Measurements from ENCODE around the gene CDCA3. TPM values are rescaled to one million over a fixed set of nuclear protein-coding genes. Genes with fewer than 3 reads are reported as not detected.

The CDCA3 gene
- total and polyA plus RNA-seq, 2 of the 4 experiments (the other 2 are of a cell fraction) = 23.5 to 61.0 TPM

DNA sequence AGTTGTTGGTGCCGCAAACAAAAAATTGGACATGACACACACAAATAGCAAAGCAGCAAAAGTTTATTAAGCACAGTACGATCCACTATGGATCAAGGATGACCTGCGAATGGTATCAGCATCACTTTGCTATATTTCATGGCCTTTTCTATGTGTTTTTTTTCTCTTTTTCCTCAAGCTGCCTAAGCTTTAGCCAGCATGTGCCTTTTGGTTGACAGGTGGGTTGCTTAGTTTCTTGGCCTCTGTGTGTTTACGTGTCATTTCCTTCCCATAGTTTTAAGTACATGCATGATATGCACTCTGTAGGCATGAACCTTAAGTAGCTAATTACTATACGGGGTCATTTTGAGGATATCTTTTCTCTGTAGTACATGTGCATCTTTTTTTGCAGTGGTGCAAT, 51.9 kb downstream of the CDCA3 start:
- Histone ChIP-seq H4K20me1 (ENCODE audit: insufficient read depth, low read length) (no peaks in the 10 kb centered on the region), H3K9me1 (ENCODE audit: insufficient read depth, low read length) (no peaks in the 10 kb centered on the region), H3K18ac (ENCODE audit: low read depth, low read length) (no peak overlapping the region), H3K4me1 (ENCODE audit: control insufficient read depth, insufficient read depth, low read length) (no peaks in the 10 kb centered on the region), H3K56ac (ENCODE audit: extremely low read depth, insufficient read depth, low read length) (no peak overlapping the region), H3K14ac (replicated peaks; ENCODE audit: low read depth, low read length) (no peak overlapping the region), H3K36me3 (ENCODE audit: control insufficient read depth, insufficient read depth, low read length) (peaks cover 5% of the 10 kb centered on the region; the same call in 1 of the 2 replicates), H2BK15ac (ENCODE audit: low read depth, low read length) (no peak overlapping the region), H2BK20ac (ENCODE audit: low read depth, low read length) (no peak overlapping the region), H2BK120ac (ENCODE audit: low read depth, low read length) (no peak overlapping the region), H2BK5ac (ENCODE audit: low read depth, low read length, poor library complexity, severe bottlenecking) (no peak overlapping the region), H3K27ac (ENCODE audit: insufficient read depth, low read length) (no peak overlapping the region), H3K9ac (ENCODE audit: low read depth, low read length) (no peak overlapping the region), H2AK5ac (ENCODE audit: low read depth, low read length) (no peak overlapping the region), H3K4me3 (ENCODE audit: insufficient read depth, low read depth, low read length) (no peak overlapping the region), H2AK9ac (replicated peaks; ENCODE audit: low read depth, low read length, poor library complexity) (no peak overlapping the region), H4K91ac (ENCODE audit: insufficient read depth, low read depth, low read length) (no peak overlapping the region), H3K23ac (ENCODE audit: low read depth, low read length) (no peak overlapping the region), H4K5ac (ENCODE audit: low read depth, low read length) (no peak overlapping the region), H2AFZ (replicated peaks; ENCODE audit: low read length, poor library complexity) (no peak overlapping the region), H3K4ac (ENCODE audit: low read depth, low read length) (no peak overlapping the region), H3K27me3 (ENCODE audit: control insufficient read depth, insufficient read depth, low read length) (no peaks in the 10 kb centered on the region), H3K9me3 (ENCODE audit: control insufficient read depth, insufficient read depth, low read length) (no peaks in the 10 kb centered on the region), H3K4me2 (ENCODE audit: low read depth, low read length) (no peak overlapping the region), H3K79me1 (ENCODE audit: low read depth in 1 of 2, low read length in 2 of 2) (no peaks in the 10 kb centered on the region), H4K8ac (ENCODE audit: low read depth in 2 of 2, low read length in 2 of 2) (no peak overlapping the region)
- no peak for ATAC-seq (ENCODE audit: low read depth)
- intact Hi-C loops (cut with micrococcal nuclease) (no loop called here), dilution Hi-C loops (cut with HindIII; ENCODE audit: low sequenced_read_pairs, unreplicated experiment) (no loop called here), in situ Hi-C loops (cut with MboI; ENCODE audit: low sequenced_read_pairs) (no loop called here)
- DNase-seq = no peak
- TF ChIP-seq MAFK (IDR thresholded peaks at IDR 0.05; ENCODE audit: low read depth, low read length) (no peak), RCOR1 (IDR thresholded peaks at IDR 0.05; ENCODE audit: insufficient replicate concordance, low read length) (no peak), CEBPB (IDR thresholded peaks at IDR 0.05; ENCODE audit: low read depth, low read length) (no peak), NFE2L2 (IDR thresholded peaks at IDR 0.05; ENCODE audit: low read depth, low read length) (no peak), ELK1 (IDR thresholded peaks at IDR 0.05; ENCODE audit: borderline replicate concordance, low read depth, low read length) (no peak), MXI1 (IDR thresholded peaks at IDR 0.05; ENCODE audit: borderline replicate concordance, low read depth, low read length) (no peak), POLR2A (IDR thresholded peaks at IDR 0.05; ENCODE audit: low read depth, low read length) (no peak), RAD21 (IDR thresholded peaks at IDR 0.05; ENCODE audit: low read length) (no peak), RFX5 (IDR thresholded peaks at IDR 0.05; ENCODE audit: low read depth, low read length) (no peak), MAZ (IDR thresholded peaks at IDR 0.05; ENCODE audit: borderline replicate concordance, low read depth, low read length) (no peak), SMC3 (IDR thresholded peaks at IDR 0.05; ENCODE audit: low read depth, low read length) (no peak), BHLHE40 (IDR thresholded peaks at IDR 0.05; ENCODE audit: low read depth, low read length) (no peak), FOS (IDR thresholded peaks at IDR 0.05; ENCODE audit: low read depth, low read length) (no peak), CHD1 (IDR thresholded peaks at IDR 0.05; ENCODE audit: low read depth, low read length) (no peak)
- TF ChIP-seq, protein P1, sequence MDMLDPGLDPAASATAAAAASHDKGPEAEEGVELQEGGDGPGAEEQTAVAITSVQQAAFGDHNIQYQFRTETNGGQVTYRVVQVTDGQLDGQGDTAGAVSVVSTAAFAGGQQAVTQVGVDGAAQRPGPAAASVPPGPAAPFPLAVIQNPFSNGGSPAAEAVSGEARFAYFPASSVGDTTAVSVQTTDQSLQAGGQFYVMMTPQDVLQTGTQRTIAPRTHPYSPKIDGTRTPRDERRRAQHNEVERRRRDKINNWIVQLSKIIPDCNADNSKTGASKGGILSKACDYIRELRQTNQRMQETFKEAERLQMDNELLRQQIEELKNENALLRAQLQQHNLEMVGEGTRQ (IDR thresholded peaks at IDR 0.05; ENCODE audit: low read depth, low read length) = no peak
- TF ChIP-seq, protein P2, sequence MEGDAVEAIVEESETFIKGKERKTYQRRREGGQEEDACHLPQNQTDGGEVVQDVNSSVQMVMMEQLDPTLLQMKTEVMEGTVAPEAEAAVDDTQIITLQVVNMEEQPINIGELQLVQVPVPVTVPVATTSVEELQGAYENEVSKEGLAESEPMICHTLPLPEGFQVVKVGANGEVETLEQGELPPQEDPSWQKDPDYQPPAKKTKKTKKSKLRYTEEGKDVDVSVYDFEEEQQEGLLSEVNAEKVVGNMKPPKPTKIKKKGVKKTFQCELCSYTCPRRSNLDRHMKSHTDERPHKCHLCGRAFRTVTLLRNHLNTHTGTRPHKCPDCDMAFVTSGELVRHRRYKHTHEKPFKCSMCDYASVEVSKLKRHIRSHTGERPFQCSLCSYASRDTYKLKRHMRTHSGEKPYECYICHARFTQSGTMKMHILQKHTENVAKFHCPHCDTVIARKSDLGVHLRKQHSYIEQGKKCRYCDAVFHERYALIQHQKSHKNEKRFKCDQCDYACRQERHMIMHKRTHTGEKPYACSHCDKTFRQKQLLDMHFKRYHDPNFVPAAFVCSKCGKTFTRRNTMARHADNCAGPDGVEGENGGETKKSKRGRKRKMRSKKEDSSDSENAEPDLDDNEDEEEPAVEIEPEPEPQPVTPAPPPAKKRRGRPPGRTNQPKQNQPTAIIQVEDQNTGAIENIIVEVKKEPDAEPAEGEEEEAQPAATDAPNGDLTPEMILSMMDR (conservative IDR thresholded peaks at IDR 0.05; ENCODE audit: low read depth, low read length) = no peak
- no TSS peak for BruUV-seq (replicated peaks)
- ChIA-PET CTCF (no interaction called here), POLR2A (ENCODE audit: unreplicated experiment) (no interaction called here)
- WGBS, 2 experiments (ENCODE audit: extremely low coverage in 2 of 2, insufficient read length in 1 of 2) = no CpG with 5 or more reads among the region's 5 CpGs
